ENCODE data around the gene ALKBH7.

Gene ALKBH7

GRCh38 chr19:6402058-6402457 lies 29.5 kb downstream of the ALKBH7 start:
- no peak for DNase-seq

DNA sequence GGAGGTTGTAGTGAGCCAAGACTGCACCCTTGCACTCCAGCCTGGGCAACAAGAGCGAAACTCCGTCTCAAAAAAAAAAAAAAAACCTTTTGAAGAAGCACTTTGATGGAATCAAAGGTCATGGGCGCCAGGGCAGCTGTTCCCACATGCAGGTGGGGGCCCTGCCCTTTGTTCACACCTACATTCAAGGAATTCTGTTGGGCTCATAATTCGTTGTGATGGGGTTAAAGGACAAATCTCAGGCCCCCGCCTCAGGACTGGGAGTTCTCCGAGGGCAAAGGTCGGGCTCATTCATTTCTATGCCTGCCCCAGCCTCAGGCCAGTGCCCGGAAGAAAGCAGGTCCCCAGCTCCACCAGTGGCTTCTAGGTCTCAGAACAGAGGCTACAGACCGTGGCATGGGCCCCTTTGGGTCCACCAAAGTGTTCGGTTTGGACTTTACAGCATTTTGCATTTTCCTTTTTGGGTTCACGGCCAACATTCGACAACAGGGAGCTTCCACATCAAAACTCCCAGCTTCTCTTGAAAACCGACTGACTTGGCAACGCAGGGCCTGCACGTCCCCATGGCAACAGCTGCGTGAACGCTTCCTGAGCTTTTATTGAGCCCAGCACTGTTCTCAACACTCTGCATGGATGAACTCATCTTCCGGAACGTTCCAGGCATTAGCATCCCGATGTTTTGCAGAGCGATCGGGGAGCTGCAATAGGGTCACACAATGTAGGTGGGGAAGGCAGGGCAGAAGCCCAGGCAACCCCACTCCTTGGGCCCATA lies 30.4 kb downstream of the ALKBH7 start:
- DNase-seq: peak in 11 of 14 donors; percentile 3 to 73 (median 33)

- no peak for DNase-seq
Observed at GRCh38 chr19:6406401-6406800, 33.8 kb downstream of the ALKBH7 start.

DNA sequence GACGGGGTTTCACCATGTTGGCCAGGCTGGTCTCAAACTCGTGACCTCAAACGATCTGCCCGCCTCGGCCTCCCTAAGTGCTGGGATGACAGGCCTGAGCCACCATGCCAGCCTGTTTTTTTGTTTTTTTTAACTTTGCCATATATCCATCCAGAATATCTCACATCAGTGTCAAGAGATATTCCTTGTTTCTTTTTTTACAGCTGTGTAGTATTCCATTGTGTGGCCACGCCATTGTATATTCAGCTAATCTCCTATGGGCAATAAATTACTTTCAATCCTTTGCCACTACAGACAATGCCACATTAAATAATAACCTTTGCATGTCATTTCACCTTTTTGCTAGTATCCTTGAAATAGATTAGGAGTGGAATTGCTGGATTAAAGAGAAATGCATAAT lies 36.8 kb downstream of the ALKBH7 start:
- no peak for DNase-seq

DNA sequence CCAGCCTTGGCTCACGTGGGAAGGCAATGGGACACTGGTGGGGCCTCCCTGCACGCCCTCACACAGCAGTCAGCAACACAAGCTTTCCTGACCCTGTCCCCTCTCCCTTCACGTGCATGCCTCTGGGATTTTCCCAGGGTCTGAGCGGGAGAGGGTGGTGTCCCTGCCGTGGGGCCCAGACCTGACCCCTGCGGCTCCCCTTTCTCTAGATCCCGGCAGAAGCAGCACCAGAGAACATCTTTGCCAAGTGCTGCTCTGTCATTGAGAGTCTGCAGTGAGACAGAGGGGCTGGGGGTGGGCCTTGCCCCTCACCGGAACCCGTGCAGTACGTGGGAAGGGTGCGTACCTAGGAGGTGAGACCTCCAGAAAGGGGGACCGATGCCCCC lies 39.5 kb downstream of the ALKBH7 start:
- DNase-seq: no peak

DNA sequence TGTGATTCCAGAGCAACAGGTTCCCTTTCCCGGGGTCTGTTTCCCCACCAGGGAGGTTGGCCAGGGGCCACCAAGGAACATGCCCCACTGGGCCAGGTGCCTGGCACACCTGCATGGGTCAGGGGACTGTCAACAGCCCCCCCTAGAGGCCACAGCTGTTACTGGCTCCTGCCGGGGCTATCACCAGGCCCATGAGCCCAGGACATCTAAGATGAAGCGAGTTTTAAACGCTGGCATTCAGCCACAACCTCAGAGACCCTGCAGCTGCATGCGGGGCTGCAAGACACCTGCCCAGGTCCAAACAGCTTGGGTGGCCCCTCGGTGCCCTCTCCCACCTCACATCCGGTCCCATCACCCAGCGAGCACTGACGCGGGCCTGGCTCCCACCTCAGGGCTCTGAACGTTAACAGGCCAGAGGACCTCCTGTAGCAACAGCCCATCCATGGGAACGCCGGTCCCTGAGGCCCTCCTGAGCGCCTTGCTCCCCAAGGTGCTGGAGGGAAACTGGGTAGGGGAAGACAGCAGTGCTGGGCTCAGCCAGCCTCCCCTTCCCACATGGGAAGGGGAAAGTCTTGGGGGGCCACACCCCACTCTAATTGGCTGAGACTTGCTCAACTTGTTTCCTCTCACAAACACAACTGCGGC lies 40.0 kb downstream of the ALKBH7 start:
- peak in 1 of 14 donors; percentile 11 for DNase-seq

DNA sequence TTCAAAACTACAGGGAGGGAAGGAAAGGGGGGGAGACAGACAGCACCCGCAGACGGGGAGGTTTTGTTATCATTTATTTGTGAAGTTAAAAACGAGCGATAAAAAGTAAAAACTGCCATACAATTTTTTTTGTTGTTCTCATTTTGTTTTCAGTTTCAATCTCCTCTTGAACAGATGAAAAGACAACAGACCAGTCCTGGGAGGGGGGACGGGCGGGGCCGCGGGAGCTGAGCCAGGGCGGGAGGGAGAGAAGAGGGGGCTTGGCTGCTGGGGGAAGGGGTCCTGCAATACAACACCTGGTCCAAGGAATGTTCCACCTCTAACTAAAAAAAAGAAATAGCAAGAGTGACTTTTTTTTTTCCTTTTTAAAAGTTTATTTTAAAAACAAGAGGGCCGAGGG lies 40.7 kb downstream of the ALKBH7 start:
- no peak for DNase-seq

GRCh38 chr19:6413721-6414643 lies 41.4 kb downstream of the ALKBH7 start:
- DNase-seq: no peak

- DNase-seq: no peak
Observed at GRCh38 chr19:6414793-6415590, 42.4 kb downstream of the ALKBH7 start.

- no peak for DNase-seq
Observed at GRCh38 chr19:6415591-6416190, 43.1 kb downstream of the ALKBH7 start.

DNA sequence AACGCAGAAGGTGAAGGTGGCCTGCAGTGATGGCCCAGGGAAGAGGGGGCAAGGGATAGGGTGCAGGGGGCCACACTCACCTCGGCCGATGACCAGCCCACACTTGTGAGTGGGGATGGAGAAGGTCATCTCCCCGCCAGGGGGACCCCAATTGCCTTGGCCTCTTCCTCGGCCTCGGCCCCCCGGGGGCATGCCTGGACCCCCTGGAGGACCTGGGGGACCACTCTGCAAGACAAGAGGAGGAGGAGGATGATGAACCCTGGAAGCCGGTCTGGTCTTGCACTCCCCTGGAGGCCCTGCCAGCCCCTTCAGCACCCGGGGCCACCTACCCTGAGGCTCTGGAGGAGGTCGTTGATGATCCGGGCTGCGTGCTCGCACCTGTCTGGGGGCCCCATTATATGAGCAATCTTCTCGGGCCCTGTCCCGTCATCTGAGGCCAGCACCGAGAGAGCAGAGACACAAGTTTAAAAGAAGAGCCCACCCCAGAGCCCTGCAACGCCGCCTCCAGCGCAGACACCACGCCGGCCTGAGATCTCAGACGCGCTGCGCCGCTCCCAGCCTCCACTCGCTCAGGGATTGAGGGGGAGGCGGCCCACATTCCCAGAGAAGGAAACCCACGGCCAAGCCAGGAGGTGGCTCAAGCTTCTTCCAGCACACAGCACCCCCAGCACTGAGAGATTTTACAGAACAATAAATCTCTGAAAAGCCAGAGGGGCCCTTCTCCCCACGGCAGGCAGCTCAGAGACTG lies 44.2 kb downstream of the ALKBH7 start:
- no peak for DNase-seq

- DNase-seq: peak in 10 of 14 donors; percentile 3 to 75 (median 20)
Observed at GRCh38 chr19:6417713-6418561, 45.3 kb downstream of the ALKBH7 start.

GRCh38 chr19:6418562-6418932 lies 46.0 kb downstream of the ALKBH7 start:
- no peak for DNase-seq

DNA sequence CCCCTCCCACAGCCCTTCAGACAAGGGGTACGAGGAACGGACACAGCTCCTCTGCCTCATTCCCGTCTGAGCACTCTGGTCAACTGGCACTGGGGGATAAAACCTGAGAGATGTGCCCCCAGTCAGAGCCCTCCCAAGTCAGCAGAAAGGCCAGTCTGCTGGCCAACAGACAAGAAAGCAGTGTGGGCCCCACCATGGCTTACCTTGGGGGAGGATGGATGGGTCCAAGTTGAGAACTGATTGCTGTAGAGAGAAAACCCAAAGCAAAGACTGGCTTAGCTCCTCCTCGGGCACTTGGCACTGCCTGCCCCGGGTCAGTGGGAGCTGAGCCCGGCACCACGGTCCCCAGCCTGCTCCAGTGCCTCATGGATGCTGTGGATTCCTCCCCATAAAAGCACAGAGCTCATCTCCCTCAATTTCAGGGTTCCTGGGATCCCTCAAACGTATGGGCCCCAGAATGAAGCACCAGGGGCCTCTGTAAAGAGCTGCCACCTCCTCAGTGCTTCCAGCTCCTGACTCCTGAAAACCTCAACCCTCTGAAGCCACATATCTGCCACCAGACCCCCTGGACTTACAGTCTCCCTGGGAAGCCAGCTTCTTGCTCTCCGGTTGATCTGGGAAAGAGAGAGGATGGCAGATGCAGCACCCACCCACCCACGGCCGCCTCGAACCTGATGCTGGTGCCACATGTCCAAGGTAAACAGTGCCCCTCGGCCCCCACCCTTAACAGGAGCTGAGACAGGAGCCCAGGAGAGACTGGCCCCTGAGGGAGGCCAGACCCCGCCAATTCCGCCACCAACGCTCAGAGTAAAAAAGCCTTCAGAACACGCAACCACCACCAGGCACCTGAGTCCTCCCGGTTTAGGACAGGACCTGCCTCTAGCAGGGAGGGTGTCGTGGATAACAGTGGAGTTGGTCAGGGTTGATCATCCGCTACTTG lies 48.8 kb downstream of the ALKBH7 start:
- DNase-seq: no peak

DNA sequence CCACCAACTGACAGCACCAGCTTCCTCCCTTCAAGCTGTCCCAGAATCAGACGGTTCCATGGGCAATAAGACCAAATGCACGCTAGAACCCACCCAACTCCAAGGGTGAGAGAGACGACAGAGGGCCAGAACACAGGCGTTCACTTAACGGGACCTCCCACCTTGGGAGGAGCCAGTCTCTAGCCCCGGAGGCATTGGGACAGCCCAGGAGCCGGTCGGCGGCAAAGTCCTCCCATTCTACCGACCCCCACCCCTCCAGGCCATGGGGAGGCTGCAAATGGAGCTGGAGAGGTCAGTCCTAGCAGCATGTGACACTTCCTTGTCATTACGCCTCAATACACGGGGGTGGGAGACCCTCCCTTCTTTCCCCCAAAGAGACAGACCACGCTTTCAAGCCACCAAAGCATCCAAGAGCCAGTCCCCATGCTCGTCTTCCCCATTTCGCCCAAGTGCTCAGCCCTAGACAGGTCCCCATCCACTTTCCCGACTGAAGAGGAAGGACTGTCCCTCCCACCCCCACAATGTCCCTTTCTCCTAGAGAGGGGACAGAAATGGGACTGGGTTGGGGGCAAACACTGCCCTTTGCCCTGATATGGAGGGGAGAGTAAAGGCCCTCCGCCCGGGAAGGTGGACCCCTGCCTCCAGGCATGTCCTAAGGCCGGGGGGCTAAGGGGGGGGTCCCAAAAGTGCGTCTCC lies 51.1 kb downstream of the ALKBH7 start:
- DNase-seq: peak in 3 of 14 donors; percentile 22 to 38 (median 23)

DNA sequence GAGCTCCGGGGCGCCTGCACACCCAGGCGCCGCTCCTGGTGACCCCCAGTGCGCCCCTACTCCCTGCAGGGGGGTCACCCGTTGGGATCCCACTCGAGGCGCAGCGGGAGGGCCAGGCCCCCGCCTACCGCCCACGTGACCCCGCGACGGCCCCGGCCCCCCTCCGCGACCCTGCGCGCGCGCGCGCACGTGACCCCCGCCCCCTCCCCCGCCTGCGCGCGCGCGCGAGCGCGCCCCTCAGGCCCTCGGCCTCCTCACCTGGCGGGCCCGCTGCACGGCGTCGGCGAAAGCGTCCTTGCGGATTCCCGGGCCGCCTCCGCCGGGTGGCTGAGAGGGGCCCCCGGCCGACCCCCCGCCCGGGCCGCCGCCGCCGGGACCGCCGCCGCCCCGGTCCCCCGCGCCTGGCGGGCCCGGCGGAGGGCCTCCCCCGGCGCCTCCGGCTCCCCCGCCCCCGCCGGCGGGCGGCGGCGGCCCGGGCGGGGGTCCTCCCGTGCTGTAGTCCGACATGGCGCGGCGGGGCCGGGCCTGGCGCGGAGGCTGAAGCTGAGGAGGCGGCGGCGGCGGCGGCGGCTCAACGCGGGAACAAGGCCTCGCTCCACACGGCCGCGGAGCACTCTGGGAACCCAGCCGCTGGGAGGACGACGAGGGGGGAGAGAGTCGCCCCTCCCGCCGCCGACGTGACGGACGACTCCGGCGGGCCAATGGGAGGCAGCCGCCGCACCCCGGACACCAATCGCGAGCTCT lies 51.8 kb downstream of the ALKBH7 start, which contains the start of gene KHSRP:
Gene KHSRP, minus strand, starts transcription at position 617 of the 744 bp plus-strand sequence. Its CDS starts 110 bp downstream, at position 507.
- DNase-seq: peak in 2 of 14 donors; percentile 35 to 39

Data from C1 segment of cervical spinal cord (tissue), 14 donors.